ENCODE results near the gene PAPLN.

DNA sequence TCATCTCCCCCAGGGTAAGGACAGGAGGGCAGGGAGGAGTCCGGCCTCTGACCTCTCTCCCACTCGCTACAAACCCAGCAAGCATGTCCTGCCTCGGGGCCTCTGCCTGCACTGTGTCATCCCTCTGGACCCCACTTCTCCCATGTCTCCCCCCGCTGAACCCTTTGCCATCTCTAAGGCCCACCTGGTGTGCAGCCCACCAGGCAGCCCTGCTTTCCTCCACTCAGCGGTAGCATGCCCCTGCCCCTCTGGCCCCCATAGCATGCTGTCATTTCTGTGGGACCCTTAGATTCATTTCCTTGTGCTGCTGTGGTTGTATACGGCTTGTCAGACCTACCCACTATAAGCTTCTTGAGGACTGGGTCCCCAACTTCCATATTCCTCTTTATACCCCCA lies 17.7 kb downstream of the PAPLN start:
- TF ChIP-seq POLR2A (IDR thresholded peaks at IDR 0.05; ENCODE audit: low read depth, low read length) (no peak), TAF1 (IDR thresholded peaks at IDR 0.05; ENCODE audit: borderline replicate concordance, low read depth, low read length) (no peak)

Measured in GM12892 (cell line).